Measurements from ENCODE around the gene OR10P1. TPM values are rescaled to one million over a fixed set of nuclear protein-coding genes. Genes with fewer than 3 reads are reported as not detected.

OR10P1 gene
- total and polyA plus RNA-seq, 7 donors, result not detected

DNA sequence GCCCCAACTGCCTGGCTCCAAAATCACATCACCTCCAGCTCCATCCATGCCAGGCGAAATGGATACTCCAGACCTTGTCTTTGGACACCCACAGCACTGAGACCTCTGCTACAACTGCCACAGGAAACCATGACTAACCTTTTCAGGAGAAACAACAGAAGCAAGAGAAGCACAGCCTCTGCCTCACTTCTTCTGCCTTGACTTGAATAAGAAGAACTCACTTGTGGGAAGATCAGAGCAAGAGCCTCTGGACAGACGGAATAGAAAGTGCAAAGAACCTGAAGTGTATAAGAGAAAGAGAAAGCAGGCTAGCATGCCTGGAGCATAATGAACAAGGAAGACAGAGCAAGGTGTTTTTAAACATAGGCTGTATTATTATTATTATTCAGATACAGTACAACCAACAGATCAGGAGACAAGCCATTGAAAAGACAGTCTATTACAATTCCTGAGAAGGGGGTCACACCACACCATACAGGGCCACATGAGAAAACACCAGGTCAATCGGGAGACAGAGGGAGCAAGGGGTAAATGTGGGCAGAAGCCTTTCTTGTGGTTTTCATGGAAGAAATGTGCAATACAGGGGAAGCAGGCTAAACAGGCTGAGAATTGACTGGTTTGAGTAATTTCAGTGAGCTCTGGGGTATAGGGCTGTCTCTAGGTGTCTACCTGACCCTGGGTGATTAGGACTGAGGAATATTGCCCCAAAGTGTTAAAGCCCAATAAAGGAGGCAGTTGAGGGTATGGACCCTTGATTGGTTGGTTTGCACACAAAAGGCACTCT lies 7.4 kb upstream of the OR10P1 start:
- TF ChIP-seq, protein P1, sequence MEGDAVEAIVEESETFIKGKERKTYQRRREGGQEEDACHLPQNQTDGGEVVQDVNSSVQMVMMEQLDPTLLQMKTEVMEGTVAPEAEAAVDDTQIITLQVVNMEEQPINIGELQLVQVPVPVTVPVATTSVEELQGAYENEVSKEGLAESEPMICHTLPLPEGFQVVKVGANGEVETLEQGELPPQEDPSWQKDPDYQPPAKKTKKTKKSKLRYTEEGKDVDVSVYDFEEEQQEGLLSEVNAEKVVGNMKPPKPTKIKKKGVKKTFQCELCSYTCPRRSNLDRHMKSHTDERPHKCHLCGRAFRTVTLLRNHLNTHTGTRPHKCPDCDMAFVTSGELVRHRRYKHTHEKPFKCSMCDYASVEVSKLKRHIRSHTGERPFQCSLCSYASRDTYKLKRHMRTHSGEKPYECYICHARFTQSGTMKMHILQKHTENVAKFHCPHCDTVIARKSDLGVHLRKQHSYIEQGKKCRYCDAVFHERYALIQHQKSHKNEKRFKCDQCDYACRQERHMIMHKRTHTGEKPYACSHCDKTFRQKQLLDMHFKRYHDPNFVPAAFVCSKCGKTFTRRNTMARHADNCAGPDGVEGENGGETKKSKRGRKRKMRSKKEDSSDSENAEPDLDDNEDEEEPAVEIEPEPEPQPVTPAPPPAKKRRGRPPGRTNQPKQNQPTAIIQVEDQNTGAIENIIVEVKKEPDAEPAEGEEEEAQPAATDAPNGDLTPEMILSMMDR (IDR thresholded peaks at IDR 0.05), result no peak
- 70 to 85% (median 75%) methylated on average over 3 of the region's 3 CpGs for WGBS, 3 donors
- Histone ChIP-seq H3K9me3 (no peaks in the 10 kb centered on the region), H3K27me3 (ENCODE audit: insufficient read depth in 3 of 3, low read length in 2 of 3) (no peaks in the 10 kb centered on the region), H3K4me1 (no peaks in the 10 kb centered on the region), H3K27ac (no peak overlapping the region), H3K4me3 (no peak overlapping the region), H3K36me3 (ENCODE audit: insufficient read depth in 1 of 2, low read depth in 1 of 2) (no peaks in the 10 kb centered on the region)
- intact Hi-C loops (cut with DNase I), result no loop called here
- ATAC-seq (no peak), DNase-seq (no peak)

DNA sequence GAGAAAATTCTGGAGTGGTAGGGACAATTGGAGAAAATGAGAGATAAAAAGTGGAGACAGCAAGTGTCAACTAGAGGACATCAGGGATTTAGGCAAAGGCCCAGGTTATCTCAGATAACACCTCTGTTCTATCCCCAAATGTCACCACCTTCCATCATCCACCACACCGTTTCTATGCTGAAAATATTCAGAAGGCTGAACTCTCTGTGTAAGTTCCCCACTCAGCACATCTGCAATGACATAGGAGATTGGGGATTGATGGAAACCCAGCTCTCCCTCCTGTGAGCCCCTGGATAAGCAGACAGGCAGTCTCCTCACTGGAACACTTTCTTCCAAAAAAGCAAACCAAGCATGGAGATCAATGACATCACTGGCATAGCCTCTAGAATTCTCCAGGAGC lies 5.6 kb upstream of the OR10P1 start:
- 31 to 50% (median 48%) methylated on average over 1 of the region's 1 CpG for WGBS, 3 donors
- Histone ChIP-seq H3K36me3 (ENCODE audit: insufficient read depth in 1 of 2, low read depth in 1 of 2) (no peaks in the 10 kb centered on the region), H3K4me3 (no peak overlapping the region), H3K27ac (no peak overlapping the region), H3K27me3 (ENCODE audit: insufficient read depth in 3 of 3, low read length in 2 of 3) (no peaks in the 10 kb centered on the region), H3K9me3 (no peaks in the 10 kb centered on the region), H3K4me1 (no peaks in the 10 kb centered on the region)
- DNase-seq (no peak), ATAC-seq (no peak)
- TF ChIP-seq, protein P1 (IDR thresholded peaks at IDR 0.05), result no peak
- intact Hi-C loops (cut with DNase I), result no loop called here

DNA sequence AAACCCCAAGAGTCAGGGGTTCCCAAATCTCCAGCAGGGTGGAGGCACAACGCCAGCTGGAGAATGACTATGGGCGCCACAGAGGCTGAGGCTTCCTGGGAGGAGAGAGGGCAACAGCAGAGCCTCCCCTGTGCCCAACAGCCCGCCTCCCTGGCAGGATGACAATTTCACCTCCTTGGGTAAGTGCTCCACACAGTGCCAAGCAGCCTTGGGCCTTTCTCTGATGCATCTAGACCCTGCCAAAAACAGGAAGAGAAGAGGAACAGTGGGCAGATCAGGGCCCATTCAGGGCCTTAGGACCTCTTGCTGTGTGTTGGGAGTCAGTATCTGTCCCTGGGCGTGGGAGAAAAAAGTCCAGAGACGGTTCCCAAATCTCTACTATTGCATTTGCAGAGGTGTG lies 5.0 kb upstream of the OR10P1 start:
- WGBS, 3 donors, result 89 to 90% (median 89%) methylated on average over 5 of the region's 5 CpGs
- peak in 1 of 4 donors; percentile 33 for ATAC-seq
- Histone ChIP-seq H3K27me3 (ENCODE audit: insufficient read depth in 3 of 3, low read length in 2 of 3) (no peaks in the 10 kb centered on the region), H3K9me3 (no peaks in the 10 kb centered on the region), H3K4me1 (no peaks in the 10 kb centered on the region), H3K36me3 (ENCODE audit: insufficient read depth in 1 of 2, low read depth in 1 of 2) (no peaks in the 10 kb centered on the region), H3K4me3 (no peak overlapping the region), H3K27ac (no peak overlapping the region)
- no peak for DNase-seq
- TF ChIP-seq, protein P1 (IDR thresholded peaks at IDR 0.05), result no peak
- intact Hi-C loops (cut with DNase I), result no loop called here

GRCh38 chr12:55633151-55633550 lies 3.5 kb upstream of the OR10P1 start:
- 66 to 76% (median 75%) methylated on average over 4 of the region's 4 CpGs for WGBS, 3 donors
- Histone ChIP-seq H3K4me3 (no peak overlapping the region), H3K36me3 (ENCODE audit: insufficient read depth in 1 of 2, low read depth in 1 of 2) (no peaks in the 10 kb centered on the region), H3K4me1 (no peaks in the 10 kb centered on the region), H3K27ac (no peak overlapping the region), H3K9me3 (no peaks in the 10 kb centered on the region), H3K27me3 (ENCODE audit: insufficient read depth in 3 of 3, low read length in 2 of 3) (no peaks in the 10 kb centered on the region)
- no peak for ATAC-seq
- intact Hi-C loops (cut with DNase I), result no loop called here
- TF ChIP-seq, protein P1 (IDR thresholded peaks at IDR 0.05), result no peak
- no peak for DNase-seq
